H1 (cell line): ENCODE results near the gene TMA7.

Experiments used
- CHD2 ChIP-seq: IDR thresholded peaks from 2 replicates; pipeline ENCODE4 v1.6.1; 2012; ENCODE audit warnings: low read length, improper control_type of control experiment
- E2F6 ChIP-seq: IDR thresholded peaks from 2 replicates; pipeline ENCODE4 v1.6.1; 2012; ENCODE audit warnings: inconsistent platforms
- GABPA ChIP-seq: IDR thresholded peaks from 2 replicates; pipeline ENCODE4 v1.6.1; 2011; ENCODE audit warnings: mild to moderate bottlenecking, low read length, moderate library complexity, borderline replicate concordance; ENCODE audit not compliant: insufficient read depth
- NANOG ChIP-seq: IDR thresholded peaks from 2 replicates; pipeline ENCODE4 v1.6.1; 2011; ENCODE audit warnings: low read length, low read depth, mild to moderate bottlenecking, inconsistent platforms; ENCODE audit not compliant: insufficient read depth, poor library complexity, severe bottlenecking
- POLR2A ChIP-seq, 2 experiments: IDR thresholded peaks; 1 replicate in 1 of 2; 2 replicates in 1 of 2; pipeline ENCODE4 v1.6.1; 2011; ENCODE audit warnings: low read depth in 2 of 2, low read length in 2 of 2, mild to moderate bottlenecking in 2 of 2; ENCODE audit errors: control extremely low read depth in 1 of 2
- RXRA ChIP-seq: IDR thresholded peaks from 2 replicates; pipeline ENCODE4 v1.6.1; 2011; ENCODE audit warnings: low read depth, mild to moderate bottlenecking, low read length, moderate library complexity; ENCODE audit not compliant: insufficient read depth
- SP2 ChIP-seq: IDR thresholded peaks from 2 replicates; pipeline ENCODE4 v1.6.1; 2012; ENCODE audit warnings: mild to moderate bottlenecking, low read length, inconsistent platforms
- SP4 ChIP-seq: IDR thresholded peaks from 2 replicates; pipeline ENCODE4 v1.6.1; 2012; ENCODE audit warnings: low read length, inconsistent platforms
- TF ChIP-seq, protein P1 (sequence below), 3 experiments: IDR thresholded peaks; 1 replicate in 2 of 3; 2 replicates in 1 of 3; pipeline versions ENCODE4 v1.5.1 to v1.6.1; 2011; ENCODE audit warnings: low read length in 3 of 3, mild to moderate bottlenecking in 3 of 3, inconsistent platforms in 2 of 3, low read depth in 1 of 3, moderate library complexity in 1 of 3; ENCODE audit not compliant: insufficient read depth in 1 of 3; ENCODE audit errors: control extremely low read depth in 1 of 3
- TF ChIP-seq, protein P2 (sequence below): IDR thresholded peaks from 2 replicates; pipeline ENCODE4 v1.6.1; 2011; ENCODE audit warnings: low read depth, mild to moderate bottlenecking, low read length; ENCODE audit not compliant: insufficient read depth
- TF ChIP-seq, protein P3 (sequence below): IDR thresholded peaks from 2 replicates; pipeline ENCODE4 v1.6.1; 2012; ENCODE audit warnings: low read length, inconsistent platforms

- TF ChIP-seq, protein P1, sequence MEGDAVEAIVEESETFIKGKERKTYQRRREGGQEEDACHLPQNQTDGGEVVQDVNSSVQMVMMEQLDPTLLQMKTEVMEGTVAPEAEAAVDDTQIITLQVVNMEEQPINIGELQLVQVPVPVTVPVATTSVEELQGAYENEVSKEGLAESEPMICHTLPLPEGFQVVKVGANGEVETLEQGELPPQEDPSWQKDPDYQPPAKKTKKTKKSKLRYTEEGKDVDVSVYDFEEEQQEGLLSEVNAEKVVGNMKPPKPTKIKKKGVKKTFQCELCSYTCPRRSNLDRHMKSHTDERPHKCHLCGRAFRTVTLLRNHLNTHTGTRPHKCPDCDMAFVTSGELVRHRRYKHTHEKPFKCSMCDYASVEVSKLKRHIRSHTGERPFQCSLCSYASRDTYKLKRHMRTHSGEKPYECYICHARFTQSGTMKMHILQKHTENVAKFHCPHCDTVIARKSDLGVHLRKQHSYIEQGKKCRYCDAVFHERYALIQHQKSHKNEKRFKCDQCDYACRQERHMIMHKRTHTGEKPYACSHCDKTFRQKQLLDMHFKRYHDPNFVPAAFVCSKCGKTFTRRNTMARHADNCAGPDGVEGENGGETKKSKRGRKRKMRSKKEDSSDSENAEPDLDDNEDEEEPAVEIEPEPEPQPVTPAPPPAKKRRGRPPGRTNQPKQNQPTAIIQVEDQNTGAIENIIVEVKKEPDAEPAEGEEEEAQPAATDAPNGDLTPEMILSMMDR (IDR thresholded peaks at IDR 0.05; ENCODE audit: control extremely low read depth in 1 of 3, insufficient read depth in 1 of 3, low read depth in 1 of 3, low read length in 3 of 3): no peak
- TF ChIP-seq GABPA (no peak), NANOG (no peak), SP2 (no peak), RXRA (no peak), CHD2 (no peak), E2F6 (no peak), POLR2A (IDR thresholded peaks at IDR 0.05; ENCODE audit: control extremely low read depth in 1 of 2, low read depth in 2 of 2, low read length in 2 of 2) (no peak), SP4 (no peak)
- TF ChIP-seq, protein P2, sequence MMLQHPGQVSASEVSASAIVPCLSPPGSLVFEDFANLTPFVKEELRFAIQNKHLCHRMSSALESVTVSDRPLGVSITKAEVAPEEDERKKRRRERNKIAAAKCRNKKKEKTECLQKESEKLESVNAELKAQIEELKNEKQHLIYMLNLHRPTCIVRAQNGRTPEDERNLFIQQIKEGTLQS: no peak
- TF ChIP-seq, protein P3, sequence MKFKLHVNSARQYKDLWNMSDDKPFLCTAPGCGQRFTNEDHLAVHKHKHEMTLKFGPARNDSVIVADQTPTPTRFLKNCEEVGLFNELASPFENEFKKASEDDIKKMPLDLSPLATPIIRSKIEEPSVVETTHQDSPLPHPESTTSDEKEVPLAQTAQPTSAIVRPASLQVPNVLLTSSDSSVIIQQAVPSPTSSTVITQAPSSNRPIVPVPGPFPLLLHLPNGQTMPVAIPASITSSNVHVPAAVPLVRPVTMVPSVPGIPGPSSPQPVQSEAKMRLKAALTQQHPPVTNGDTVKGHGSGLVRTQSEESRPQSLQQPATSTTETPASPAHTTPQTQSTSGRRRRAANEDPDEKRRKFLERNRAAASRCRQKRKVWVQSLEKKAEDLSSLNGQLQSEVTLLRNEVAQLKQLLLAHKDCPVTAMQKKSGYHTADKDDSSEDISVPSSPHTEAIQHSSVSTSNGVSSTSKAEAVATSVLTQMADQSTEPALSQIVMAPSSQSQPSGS: no peak
These were observed 21.4 kb upstream of the TMA7 start for GRCh38 chr3:48418651-48419050.
